HepG2 (cell line): ENCODE results near the gene TENT5D. TPM values are rescaled to one million over a fixed set of nuclear protein-coding genes. Genes with fewer than 3 reads are reported as not detected.

ENCODE experiments used
- ATAC-seq: fragments of 200-7000 bp; cut with Tn5 transposase; 3 replicates; pipeline ENCODE4 v1.9.1; 2020; ENCODE audit warnings: mild to moderate bottlenecking, moderate library complexity
- Bru-seq: library from RNA; stranded (reverse); fragments of 400-500 nt; gene quantifications from one replicate; lab custom pipeline; 2021; lab: Mats Ljungman, UMichigan
- BruChase-seq, 2 experiments: library from RNA; stranded (reverse); fragments of 400-500 nt; gene quantifications; one replicate each; lab custom pipeline; 2021; lab: Mats Ljungman, UMichigan
- BruUV-seq: library from RNA; stranded (reverse); fragments of 400-500 nt; replicated peaks from 2 replicates; lab custom pipeline; 2021; lab: Mats Ljungman, UMichigan
- CTCF ChIA-PET: fragments of 300-600 bp; formaldehyde crosslinking; extraction: SDS; loops from one replicate; lab custom pipeline; 2021; ENCODE audit warnings: low total read pairs, inconsistent platforms, low intra/inter-chr PET ratio; lab: Yijun Ruan, JAX
- POLR2A ChIA-PET: fragments of 350-600 bp; sonication (Branson Sonifier 250); formaldehyde crosslinking; loops from one replicate; lab custom pipeline; 2020; ENCODE audit warnings: antibody characterized with exemption, inconsistent platforms; lab: Yijun Ruan, JAX
- DNase-seq: peaks from one replicate; pipeline ENCODE4 v3.0.0-alpha.2; 2015; ENCODE audit warnings: low spot score
- FAIRE-seq: peaks from 3 replicates; lab custom pipeline; 2011; peaks lifted over from hg19 to GRCh38; lab: Jason Lieb, UNC
- H2AFZ ChIP-seq: one replicate; pipeline ENCODE4 v1.6.1; 2011; ENCODE audit warnings: low read length, inconsistent platforms
- H3K27ac ChIP-seq: fragments of 300-600 bp; 3 replicates; pipeline ENCODE4 v1.8.0; 2011; ENCODE audit warnings: mixed run types, mild to moderate bottlenecking, mixed read lengths, low read length, inconsistent platforms; ENCODE audit not compliant: insufficient read depth; ENCODE audit errors: extremely low read length
- H3K27me3 ChIP-seq, 2 experiments: fragments of 200-600 bp in 1 of 2; 2 replicates in 1 of 2; 3 replicates in 1 of 2; pipeline versions ENCODE4 v1.6.0 to v1.8.0; 2011; ENCODE audit warnings: low read length in 2 of 2, mild to moderate bottlenecking in 2 of 2, moderate library complexity in 2 of 2, inconsistent platforms in 1 of 2; ENCODE audit not compliant: insufficient read depth in 2 of 2, control insufficient read depth in 1 of 2
- H3K36me3 ChIP-seq, 2 experiments: fragments of 200-600 bp in 1 of 2; replicated peaks in 1 of 2; 2 replicates in 1 of 2; 3 replicates in 1 of 2; pipeline versions ENCODE4 v1.5.1 to v1.8.0; 2011; ENCODE audit warnings: low read length in 2 of 2, inconsistent platforms in 1 of 2; ENCODE audit not compliant: insufficient read depth in 2 of 2, control insufficient read depth in 1 of 2
- H3K4me1 ChIP-seq: 2 replicates; pipeline ENCODE4 v1.5.1; 2012; ENCODE audit warnings: low read length, inconsistent platforms; ENCODE audit not compliant: insufficient read depth
- H3K4me2 ChIP-seq: 2 replicates; pipeline ENCODE4 v1.6.0; 2011; ENCODE audit warnings: low read depth, low read length, inconsistent platforms
- H3K4me3 ChIP-seq, 3 experiments: fragments of 200-600 bp in 1 of 3; sonication (generic), shearing (Covaris generic) in 1 of 3; replicated peaks in 1 of 3; 2 replicates each; pipeline ENCODE4 v1.5.1; 2011 to 2016; ENCODE audit warnings: low read length in 3 of 3, inconsistent platforms in 2 of 3, low read depth in 2 of 3, mild to moderate bottlenecking in 2 of 3, control low read depth in 1 of 3, mixed read lengths in 1 of 3; ENCODE audit not compliant: insufficient read depth in 1 of 3
- H3K79me2 ChIP-seq: one replicate; pipeline ENCODE4 v1.6.1; 2011; ENCODE audit warnings: low read length, inconsistent platforms; ENCODE audit not compliant: insufficient read depth
- H3K9ac ChIP-seq: 2 replicates; pipeline ENCODE4 v1.6.0; 2011; ENCODE audit warnings: mild to moderate bottlenecking, low read depth, low read length, inconsistent platforms; ENCODE audit not compliant: insufficient read depth
- H3K9me3 ChIP-seq: 2 replicates; pipeline ENCODE4 v1.5.1; 2012; ENCODE audit warnings: mild to moderate bottlenecking, low read length
- H4K20me1 ChIP-seq: 2 replicates; pipeline ENCODE4 v1.6.0; 2011; ENCODE audit warnings: inconsistent platforms, mild to moderate bottlenecking, low read length, moderate library complexity; ENCODE audit not compliant: insufficient read depth
- BORCS8-MEF2B ChIP-seq: sonication (generic); formaldehyde crosslinking; IDR thresholded peaks from 2 replicates; pipeline ENCODE4 v1.8.0; 2022; ENCODE audit warnings: mild to moderate bottlenecking, missing genetic modification reagents
- CAMTA2 ChIP-seq: sonication (generic); formaldehyde crosslinking; IDR thresholded peaks from 2 replicates; pipeline ENCODE4 v1.4.0; 2020; ENCODE audit warnings: mild to moderate bottlenecking, missing genetic modification reagents, borderline replicate concordance
- FOXA1 ChIP-seq, 2 experiments: fragments of 450-650 bp in 1 of 2; sonication (generic) in 1 of 2; formaldehyde crosslinking in 1 of 2; IDR thresholded peaks; 2 replicates each; pipeline versions ENCODE4 v1.4.0 to v1.6.1; 2016 to 2020; ENCODE audit warnings: missing genetic modification reagents in 1 of 2
- HNRNPUL1 ChIP-seq: fragments of 200-400 bp; formaldehyde crosslinking; IDR thresholded peaks from 2 replicates; pipeline ENCODE4 v1.6.1; 2017; ENCODE audit warnings: low read depth, mild to moderate bottlenecking, low read length, moderate library complexity
- MEIS2 ChIP-seq: sonication (generic); formaldehyde crosslinking; IDR thresholded peaks from 2 replicates; pipeline ENCODE4 v1.9.0; 2021; ENCODE audit warnings: mild to moderate bottlenecking, missing genetic modification reagents
- NKX3-1 ChIP-seq: sonication (generic); formaldehyde crosslinking; IDR thresholded peaks from 2 replicates; pipeline ENCODE4 v1.5.0; 2020; ENCODE audit warnings: missing genetic modification reagents
- RXRA ChIP-seq: sonication (generic); formaldehyde crosslinking; IDR thresholded peaks from 2 replicates; pipeline ENCODE4 v1.5.1; 2020; ENCODE audit warnings: missing genetic modification reagents
- SATB2 ChIP-seq: sonication (generic); formaldehyde crosslinking; IDR thresholded peaks from 2 replicates; pipeline ENCODE4 v1.5.0; 2020; ENCODE audit warnings: missing genetic modification reagents
- SOX13 ChIP-seq, 3 experiments: fragments of 450-650 bp in 1 of 3; sonication (generic) in 1 of 3; formaldehyde crosslinking in 1 of 3; IDR thresholded peaks in 2 of 3; conservative IDR thresholded peaks in 1 of 3; 2 replicates each; pipeline versions ENCODE4 v1.5.0 to v1.6.1; 2016 to 2020; ENCODE audit warnings: antibody characterized with exemption in 1 of 3, mild to moderate bottlenecking in 1 of 3, missing compliant biosample characterization in 1 of 3, missing genetic modification reagents in 1 of 3, moderate library complexity in 1 of 3
- STAG1 ChIP-seq: sonication (generic); formaldehyde crosslinking; IDR thresholded peaks from 2 replicates; pipeline ENCODE4 v1.4.0; 2020; ENCODE audit warnings: missing genetic modification reagents
- ZBTB21 ChIP-seq: sonication (generic); formaldehyde crosslinking; IDR thresholded peaks from 2 replicates; pipeline ENCODE4 v1.4.0; 2020; ENCODE audit warnings: missing genetic modification reagents
- ZGPAT ChIP-seq: IDR thresholded peaks from 2 replicates; pipeline ENCODE4 v1.6.1; 2016; ENCODE audit warnings: mild to moderate bottlenecking
- ZNF280D ChIP-seq: sonication (generic); formaldehyde crosslinking; IDR thresholded peaks from 2 replicates; pipeline ENCODE4 v1.5.1; 2020; ENCODE audit warnings: mild to moderate bottlenecking, missing genetic modification reagents
- ZNF441 ChIP-seq: sonication (generic); formaldehyde crosslinking; IDR thresholded peaks from 2 replicates; pipeline ENCODE4 v1.7.0; 2021; ENCODE audit warnings: missing genetic modification reagents, borderline replicate concordance
- ZSCAN25 ChIP-seq: sonication (generic); formaldehyde crosslinking; IDR thresholded peaks from 2 replicates; pipeline ENCODE4 v1.8.0; 2022; ENCODE audit warnings: mild to moderate bottlenecking, missing genetic modification reagents
- in situ Hi-C: cut with HindIII; loops from 2 replicates; pipeline ENCODE4 v1.10.0; 2017; ENCODE audit warnings: low pct_unique_long_range_greater_than_20kb; ENCODE audit not compliant: extremely low pct_ligation_motif_present
- intact Hi-C: fragments of 100-400 bp; cut with micrococcal nuclease; formaldehyde crosslinking; loops from one replicate; pipeline ENCODE4 v1.10.0; 2022; ENCODE audit not compliant: unreplicated experiment
- long read RNA-seq, 2 experiments: library from RNA in 1 of 2; library from polyadenylated mRNA in 1 of 2; stranded (forward) in 1 of 2; unstranded in 1 of 2; transcript quantifications; one replicate each; pipeline ENCODE4 v2.0.0, GENCODE V29; 2019 to 2022
- polyA minus RNA-seq, 3 experiments: library from RNA; depleted of rRNA, polyadenylated mRNA; stranded (reverse); fragments of >200 nt; gene quantifications; 2 replicates each; pipeline ENCODE4 v1.2.3, GENCODE V29; 2011; ENCODE audit warnings: low replicate concordance in 1 of 3
- polyA plus RNA-seq, 8 experiments: library from polyadenylated mRNA; depleted of rRNA in 3 of 8; stranded (reverse) in 7 of 8; unstranded in 1 of 8; fragments of >200 nt; fragmentation: Illumina TruSeq in 4 of 8; extraction: Trizol in 4 of 8; gene quantifications; 2 replicates each; pipeline versions ENCODE4 v1.2.1 to v1.2.3, GENCODE V29; 2011 to 2016; ENCODE audit warnings: low read depth in 4 of 8, missing spikeins in 1 of 8, mixed read lengths in 1 of 8; ENCODE audit not compliant: insufficient read depth in 1 of 8
- total RNA-seq, 5 experiments: library from RNA; depleted of rRNA; stranded (reverse); fragments of >200 nt; fragmentation: Illumina TruSeq; extraction: Trizol; gene quantifications; 2 replicates each; pipeline ENCODE4 v1.2.3, GENCODE V29; 2016; ENCODE audit warnings: low read depth in 1 of 5

TENT5D gene
- total RNA-seq (2016; rRNA removed; fragmentation: Illumina TruSeq; extraction: Trizol) = not detected in 2 replicates
- total RNA-seq (2016; cell fraction: cytosol; rRNA removed; fragmentation: Illumina TruSeq; extraction: Trizol; ENCODE audit: low read depth) = not detected in 2 replicates
- not detected in 2 replicates for total RNA-seq (2016; cell fraction: insoluble cytoplasmic fraction; rRNA removed; fragmentation: Illumina TruSeq; extraction: Trizol)
- total RNA-seq (2016; cell fraction: membrane; rRNA removed; fragmentation: Illumina TruSeq; extraction: Trizol) = not detected in 2 replicates
- not detected in 2 replicates for total RNA-seq (2016; cell fraction: nucleus; rRNA removed; fragmentation: Illumina TruSeq; extraction: Trizol)
- polyA plus RNA-seq (2011; rRNA removed) = not detected in 2 replicates
- not detected in 2 replicates for polyA plus RNA-seq (2011; cell fraction: cytosol; rRNA removed)
- polyA plus RNA-seq (2011; cell fraction: nucleus; rRNA removed) = not detected in 2 replicates
- polyA plus RNA-seq (2012) = not detected in 2 replicates
- not detected in 2 replicates for polyA plus RNA-seq (2016; cell fraction: cytosol; fragmentation: Illumina TruSeq; extraction: Trizol; ENCODE audit: low read depth)
- not detected in 2 replicates for polyA plus RNA-seq (2016; cell fraction: insoluble cytoplasmic fraction; fragmentation: Illumina TruSeq; extraction: Trizol; ENCODE audit: low read depth)
- polyA plus RNA-seq (2016; cell fraction: membrane; fragmentation: Illumina TruSeq; extraction: Trizol; ENCODE audit: low read depth) = not detected in 2 replicates
- not detected in 2 replicates for polyA plus RNA-seq (2016; cell fraction: nucleus; fragmentation: Illumina TruSeq; extraction: Trizol; ENCODE audit: insufficient read depth, low read depth)
- polyA minus RNA-seq (2011; rRNA and poly(A)+ RNA removed; ENCODE audit: low replicate concordance) = not detected in 2 replicates
- not detected in 2 replicates for polyA minus RNA-seq (2011; cell fraction: cytosol; rRNA and poly(A)+ RNA removed)
- not detected in 2 replicates for polyA minus RNA-seq (2011; cell fraction: nucleus; rRNA and poly(A)+ RNA removed)
- Bru-seq, nascent RNA = percentile 4 among the genes with signal in this experiment
- percentile 2 among the genes with signal in this experiment for BruChase-seq, experiment 1, labeled RNA remaining after a 6-hour chase
- percentile 3 among the genes with signal in this experiment for BruChase-seq, experiment 2, labeled RNA remaining after a 2-hour chase
- long read RNA-seq, experiment 1 = 0 reads
- long read RNA-seq, experiment 2 = 0 reads

DNA sequence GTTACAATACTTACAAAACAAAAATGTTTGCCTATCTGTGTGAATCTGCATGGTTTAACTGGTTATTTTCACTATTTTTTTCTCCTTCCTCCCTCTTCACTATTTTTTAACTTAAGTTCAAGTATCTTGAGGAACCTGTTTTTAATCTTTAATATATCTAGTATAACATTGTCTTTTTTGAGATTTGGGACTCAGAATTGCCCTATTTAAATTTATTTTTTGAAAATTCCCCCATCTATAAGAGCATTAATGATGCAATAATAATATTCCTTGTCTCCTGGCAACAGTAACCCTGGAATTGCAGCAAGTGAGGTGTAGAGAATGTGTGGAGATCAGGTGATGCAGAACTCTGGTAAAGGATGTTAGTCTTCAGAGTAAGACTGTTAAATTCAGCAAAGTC is at the start of gene TENT5D:
Gene TENT5D, plus strand, starts transcription at position 301 of the 400 bp plus-strand sequence. CDS start 22,093 bp downstream, outside the sequence.
- FAIRE-seq = no peak
- Histone ChIP-seq H3K9me3 (no peaks in the 10 kb centered on the region), H3K36me3 (no peaks in the 10 kb centered on the region), H3K4me2 (no peak within 1 kb of the TSS), H2AFZ (no peak within 1 kb of the TSS), H3K27me3 (no peaks in the 10 kb centered on the region), H3K27ac (no peak within 1 kb of the TSS), H4K20me1 (no peaks in the 10 kb centered on the region), H3K9ac (no peak within 1 kb of the TSS), H3K4me1 (no peaks in the 10 kb centered on the region), H3K4me3 (no peak within 1 kb of the TSS), H3K79me2 (no peaks in the 10 kb centered on the region)
- CTCF ChIA-PET = no interaction called here
- intact Hi-C loops = no loop called here
- in situ Hi-C loops = no loop called here
- no TSS peak for BruUV-seq
- no peak for DNase-seq
- POLR2A ChIA-PET = no interaction called here
- ATAC-seq = no peak
- TF ChIP-seq MEIS2 (CRISPR knock-in tag) (no peak), BORCS8-MEF2B (CRISPR knock-in tag) (no peak), ZBTB21 (no peak), STAG1 (CRISPR knock-in tag) (no peak), RXRA (CRISPR knock-in tag) (no peak), CAMTA2 (CRISPR knock-in tag) (no peak), ZNF441 (CRISPR knock-in tag) (no peak), ZGPAT (CRISPR knock-in tag) (no peak), SOX13 (IDR thresholded peaks at IDR 0.05) (no peak), SOX13 (CRISPR knock-in tag; conservative IDR thresholded peaks at IDR 0.05 in 1 of 2, IDR thresholded peaks at IDR 0.05 in 1 of 2) (no peak), ZNF280D (CRISPR knock-in tag) (no peak), HNRNPUL1 (no peak), SATB2 (no peak), FOXA1 (IDR thresholded peaks at IDR 0.05) (no peak), FOXA1 (CRISPR knock-in tag; IDR thresholded peaks at IDR 0.05) (no peak), NKX3-1 (no peak), ZSCAN25 (CRISPR knock-in tag) (no peak)
- TF ChIP-seq, all 625 proteins: peak for 0
